GM12873 (cell line): ENCODE results near the gene DLG1.

Experiments used
- TF ChIP-seq, protein P1 (sequence below): IDR thresholded peaks from 2 replicates; pipeline ENCODE4 v1.5.1; 2012; ENCODE audit warnings: low read depth, mild to moderate bottlenecking, moderate library complexity, low read length, control low read depth; ENCODE audit not compliant: insufficient read depth; ENCODE audit errors: missing control alignments

The DLG1 gene

DNA sequence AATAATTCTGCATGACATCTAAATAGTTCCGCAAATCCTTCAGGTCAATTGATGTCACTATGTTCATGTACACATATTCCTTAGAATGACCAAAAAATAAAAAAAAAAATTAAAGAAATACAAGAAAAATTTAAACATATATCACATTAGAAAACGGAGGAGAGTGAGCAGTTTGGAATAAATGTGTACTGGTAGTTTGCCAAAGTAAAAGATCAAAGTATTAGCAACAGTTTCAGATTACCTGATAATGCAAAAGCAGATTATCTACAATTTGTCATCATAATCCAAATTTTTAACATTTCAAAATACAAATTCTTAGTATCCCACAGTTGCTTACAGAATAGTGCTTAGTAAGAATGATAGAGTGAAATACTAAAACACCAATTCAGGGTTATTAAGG is 1.9 kb downstream of the DLG1 start:
- TF ChIP-seq, protein P1, sequence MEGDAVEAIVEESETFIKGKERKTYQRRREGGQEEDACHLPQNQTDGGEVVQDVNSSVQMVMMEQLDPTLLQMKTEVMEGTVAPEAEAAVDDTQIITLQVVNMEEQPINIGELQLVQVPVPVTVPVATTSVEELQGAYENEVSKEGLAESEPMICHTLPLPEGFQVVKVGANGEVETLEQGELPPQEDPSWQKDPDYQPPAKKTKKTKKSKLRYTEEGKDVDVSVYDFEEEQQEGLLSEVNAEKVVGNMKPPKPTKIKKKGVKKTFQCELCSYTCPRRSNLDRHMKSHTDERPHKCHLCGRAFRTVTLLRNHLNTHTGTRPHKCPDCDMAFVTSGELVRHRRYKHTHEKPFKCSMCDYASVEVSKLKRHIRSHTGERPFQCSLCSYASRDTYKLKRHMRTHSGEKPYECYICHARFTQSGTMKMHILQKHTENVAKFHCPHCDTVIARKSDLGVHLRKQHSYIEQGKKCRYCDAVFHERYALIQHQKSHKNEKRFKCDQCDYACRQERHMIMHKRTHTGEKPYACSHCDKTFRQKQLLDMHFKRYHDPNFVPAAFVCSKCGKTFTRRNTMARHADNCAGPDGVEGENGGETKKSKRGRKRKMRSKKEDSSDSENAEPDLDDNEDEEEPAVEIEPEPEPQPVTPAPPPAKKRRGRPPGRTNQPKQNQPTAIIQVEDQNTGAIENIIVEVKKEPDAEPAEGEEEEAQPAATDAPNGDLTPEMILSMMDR: no peak

DNA sequence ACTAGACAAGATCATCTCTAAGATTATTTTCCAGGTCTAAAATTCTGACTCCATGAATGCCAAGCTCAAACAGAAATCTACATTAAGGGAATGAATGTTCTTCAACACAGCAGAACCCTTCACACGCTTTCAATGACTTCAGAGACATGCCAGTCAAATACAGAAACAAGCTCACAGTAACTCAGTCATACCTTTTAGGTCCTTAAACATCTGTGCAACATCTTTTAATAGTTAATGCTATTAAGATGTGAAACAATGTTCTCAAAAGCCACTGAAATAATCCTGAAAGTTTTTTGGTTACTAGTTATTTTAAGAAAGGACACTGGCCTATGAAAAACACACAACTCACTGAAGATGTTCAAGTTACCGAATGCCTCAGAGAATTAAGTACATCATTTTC is 2.5 kb downstream of the DLG1 start:
- TF ChIP-seq, protein P1: no peak

DNA sequence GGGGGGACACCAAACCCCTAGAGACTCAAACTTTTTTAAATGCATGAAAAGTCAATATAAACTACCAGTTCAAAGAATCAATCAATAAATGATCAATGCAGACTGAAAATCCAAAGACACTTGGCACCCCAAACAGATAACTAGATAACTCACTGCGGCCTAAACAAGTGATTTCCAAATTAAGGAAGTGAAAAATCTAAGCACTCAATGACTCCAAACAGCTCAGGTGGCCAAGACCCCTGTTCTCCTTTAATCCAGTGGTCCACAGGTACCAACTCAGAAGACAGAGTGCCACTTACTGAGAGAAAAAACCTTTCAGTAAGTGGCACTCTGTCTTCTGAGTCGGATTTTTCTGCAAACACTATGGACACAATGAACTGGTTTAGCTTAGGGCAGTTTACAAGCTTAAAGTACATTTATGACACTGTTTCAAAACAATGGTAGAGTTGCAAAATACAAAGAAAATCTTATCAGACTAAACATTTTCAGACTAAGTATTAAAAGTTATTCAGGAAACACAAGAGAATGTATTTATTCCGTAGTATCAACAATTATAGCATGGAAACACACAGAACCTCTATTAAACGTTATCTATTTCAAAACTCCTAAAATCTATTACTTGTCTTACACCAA is 4.7 kb downstream of the DLG1 start:
- TF ChIP-seq, protein P1: no peak

DNA sequence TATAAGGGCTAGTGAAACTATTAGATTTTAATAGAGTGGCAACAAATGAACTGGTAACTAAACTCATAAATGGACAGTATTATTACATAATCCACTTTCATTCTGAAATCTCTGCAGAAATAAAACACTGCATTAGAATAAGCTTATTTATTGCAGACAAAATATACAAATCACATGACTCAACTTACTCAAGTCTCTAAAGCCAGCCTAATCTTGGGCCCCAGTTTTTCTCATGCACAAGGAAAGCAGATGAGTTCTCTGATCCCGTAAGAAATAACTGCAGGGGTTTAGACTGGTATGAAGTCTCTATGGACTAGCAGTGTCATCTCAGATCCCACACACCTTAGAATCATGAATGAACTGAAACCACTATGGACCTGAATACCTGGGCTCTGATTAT is 5.8 kb downstream of the DLG1 start:
- TF ChIP-seq, protein P1: no peak

DNA sequence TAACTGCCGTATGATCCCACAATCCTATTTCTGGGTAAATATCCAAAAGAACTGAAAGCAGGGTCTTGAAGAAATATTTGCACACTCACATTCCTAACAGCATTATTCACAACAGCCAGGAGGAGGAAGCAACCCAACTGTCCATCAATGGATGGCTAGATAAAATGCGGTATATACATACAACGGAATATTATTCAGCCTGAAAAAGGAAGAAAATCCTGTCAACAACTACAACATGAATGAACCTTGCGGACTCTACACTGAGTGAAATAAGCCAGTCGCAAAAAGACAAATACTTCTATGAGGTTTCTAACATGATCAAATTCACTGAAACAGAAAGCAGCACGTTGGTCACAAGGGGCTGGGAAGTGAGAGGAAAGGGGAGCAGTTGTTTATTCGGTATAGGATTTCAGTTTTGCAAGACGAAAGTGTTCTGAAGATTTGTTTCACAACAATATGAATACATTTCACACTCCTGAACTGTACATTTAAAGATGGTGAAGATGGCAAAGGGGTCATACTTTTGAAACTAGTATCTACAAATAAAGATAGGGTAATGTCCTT is 6.2 kb downstream of the DLG1 start:
- TF ChIP-seq, protein P1: no peak

DNA sequence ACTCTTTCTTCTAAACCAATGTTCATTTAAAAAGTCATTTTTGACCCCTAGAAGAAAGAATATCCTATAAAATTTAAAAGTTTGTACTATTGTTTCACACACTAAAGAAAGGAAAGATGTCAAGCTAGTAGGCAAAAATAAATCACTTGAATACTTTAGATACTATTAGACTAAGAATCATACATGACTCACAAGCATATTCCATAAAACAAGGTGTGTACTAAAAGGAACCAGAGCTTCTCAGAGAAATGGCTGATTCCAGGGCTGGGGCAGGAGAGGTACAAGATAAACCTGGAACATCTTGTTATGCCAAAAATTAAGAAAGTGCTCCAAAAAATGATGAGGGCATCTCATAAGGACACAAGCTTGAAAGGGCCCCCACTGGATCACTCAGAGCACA is 8.7 kb downstream of the DLG1 start:
- TF ChIP-seq, protein P1: no peak

DNA sequence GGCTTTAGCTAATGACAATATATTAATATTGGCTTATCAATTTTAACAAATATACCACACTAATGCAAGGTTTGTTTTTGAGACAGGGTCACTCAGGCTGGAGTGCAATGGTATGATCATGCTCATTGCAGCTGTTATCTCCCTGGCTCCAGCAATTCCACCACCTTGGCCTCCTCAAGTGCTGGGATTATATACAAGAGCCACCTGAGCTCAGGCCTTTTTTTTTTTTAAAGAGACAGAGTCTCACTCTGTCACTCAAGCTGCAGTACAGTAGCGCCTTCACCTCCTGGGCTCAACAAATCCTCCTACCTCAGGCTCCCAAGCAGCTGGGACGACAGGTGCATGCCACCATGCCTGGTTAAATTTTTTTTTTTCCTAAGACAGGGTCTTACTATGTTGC is 11.7 kb downstream of the DLG1 start:
- TF ChIP-seq, protein P1: no peak

DNA sequence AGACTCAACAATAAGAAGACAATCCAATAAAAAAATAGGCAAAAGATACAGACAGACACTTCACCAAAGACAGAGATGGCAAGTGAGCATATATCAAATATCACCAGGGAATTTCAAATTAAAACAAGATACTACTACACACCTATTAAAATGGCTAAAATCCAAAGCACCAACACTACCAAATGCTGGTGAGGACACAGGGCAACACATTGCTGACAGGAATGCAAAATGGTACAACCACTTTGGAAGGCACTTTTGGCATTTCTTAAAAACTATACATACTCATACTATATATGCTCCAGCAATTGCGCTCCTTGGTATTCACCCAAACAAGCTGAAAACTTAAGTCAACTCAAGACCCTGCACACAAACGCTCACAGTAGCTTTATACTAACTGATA is 12.9 kb downstream of the DLG1 start:
- TF ChIP-seq, protein P1: no peak
